ENCODE results near the gene ZNF549. TPM values are rescaled to one million over a fixed set of nuclear protein-coding genes. Genes with fewer than 3 reads are reported as not detected.

Gene ZNF549
- total and polyA plus RNA-seq, 2 of the 13 experiments (the other 11 are each of a cell fraction or from before 2014, with no cell fraction given) = 2.8 to 6.4 TPM

DNA sequence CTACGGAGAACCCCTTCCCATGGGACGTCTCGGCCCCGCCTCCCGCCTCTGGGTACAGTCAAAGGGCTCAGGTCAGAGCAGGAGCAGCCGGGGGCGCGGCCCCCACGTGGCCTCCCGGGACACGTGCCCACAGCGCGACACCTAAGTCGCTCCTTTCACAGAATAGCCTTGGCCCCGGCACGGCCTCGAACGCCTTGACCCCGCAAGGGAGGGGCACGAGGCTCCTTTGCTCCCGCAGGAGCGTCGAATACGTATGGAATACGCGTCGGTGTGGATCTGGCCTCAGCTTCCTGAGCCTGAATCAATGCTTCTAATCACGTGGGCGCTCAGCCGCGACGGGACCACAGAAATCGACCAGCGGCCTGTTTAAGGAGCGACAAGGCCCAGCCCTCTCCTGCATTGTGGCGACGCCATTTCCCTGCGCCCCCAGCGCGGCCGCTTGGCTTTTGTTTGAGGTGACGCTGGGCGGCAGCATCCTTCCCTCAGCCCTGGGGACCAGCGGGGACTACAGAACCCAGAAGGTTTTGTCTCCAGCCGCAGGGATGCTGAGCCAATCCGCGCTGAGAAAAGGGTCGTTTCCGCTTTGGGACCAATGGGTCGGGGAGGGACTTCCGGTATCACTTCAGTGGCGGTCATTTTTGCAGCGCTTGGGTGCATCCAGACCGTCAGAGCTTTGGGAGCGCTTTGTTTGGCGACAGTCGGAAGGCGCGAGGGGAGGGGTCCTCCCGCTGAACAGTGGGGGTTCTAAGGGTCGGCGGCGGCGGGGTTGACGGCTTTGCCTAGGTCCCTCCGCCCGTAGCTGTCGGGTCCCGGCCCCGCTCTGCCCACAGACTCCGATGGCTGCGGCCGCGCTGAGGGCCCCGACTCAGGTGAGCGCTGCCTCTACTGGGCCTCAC is 56.6 kb downstream of the ZNF549 start, which contains the start of gene ZIK1 (continued):
- 0 out of 2 replicates have a peak, but pooled peaks have one; percentile 17 for TF ChIP-seq TBX2 (CRISPR knock-in tag; IDR thresholded peaks at IDR 0.05; ENCODE audit: borderline replicate concordance)
- peak; percentile 89 for TF ChIP-seq SP2 (CRISPR knock-in tag; IDR thresholded peaks at IDR 0.05)
- 0 out of 2 replicates have a peak, but pooled peaks have one; percentile 35 for TF ChIP-seq IRF2 (CRISPR knock-in tag; IDR thresholded peaks at IDR 0.05)
- TF ChIP-seq MAX (IDR thresholded peaks at IDR 0.05) = peak; percentile 24; the same call in 1 of the 2 replicates
- no peak for TF ChIP-seq ZFP37 (CRISPR knock-in tag; IDR thresholded peaks at IDR 0.05; ENCODE audit: borderline replicate concordance)
- TF ChIP-seq ZNF354B (CRISPR knock-in tag; IDR thresholded peaks at IDR 0.05) = no peak
- no peak for TF ChIP-seq CBX5 (CRISPR knock-in tag; IDR thresholded peaks at IDR 0.05; ENCODE audit: borderline replicate concordance)
- no peak for TF ChIP-seq MED8 (CRISPR knock-in tag; IDR thresholded peaks at IDR 0.05; ENCODE audit: insufficient replicate concordance)
- TF ChIP-seq, protein P1, sequence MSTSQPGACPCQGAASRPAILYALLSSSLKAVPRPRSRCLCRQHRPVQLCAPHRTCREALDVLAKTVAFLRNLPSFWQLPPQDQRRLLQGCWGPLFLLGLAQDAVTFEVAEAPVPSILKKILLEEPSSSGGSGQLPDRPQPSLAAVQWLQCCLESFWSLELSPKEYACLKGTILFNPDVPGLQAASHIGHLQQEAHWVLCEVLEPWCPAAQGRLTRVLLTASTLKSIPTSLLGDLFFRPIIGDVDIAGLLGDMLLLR (CRISPR knock-in tag; IDR thresholded peaks at IDR 0.05) = no peak
- TF ChIP-seq ZNF556 (CRISPR knock-in tag; IDR thresholded peaks at IDR 0.05; ENCODE audit: borderline replicate concordance) = 0 out of 2 replicates have a peak, but pooled peaks have one; percentile 30
- peak; percentile 63 for TF ChIP-seq HOXA3 (CRISPR knock-in tag; IDR thresholded peaks at IDR 0.05)
- no peak for TF ChIP-seq POLR2AphosphoS2 (IDR thresholded peaks at IDR 0.05; ENCODE audit: low read depth, low read length)
- no peak for TF ChIP-seq ZNF557 (CRISPR knock-in tag; IDR thresholded peaks at IDR 0.05)
- TF ChIP-seq ZSCAN30 (CRISPR knock-in tag; IDR thresholded peaks at IDR 0.05) = no peak
- TF ChIP-seq HMG20A (CRISPR knock-in tag; IDR thresholded peaks at IDR 0.05; ENCODE audit: borderline replicate concordance) = no peak
- no peak for TF ChIP-seq ADNP (CRISPR knock-in tag; IDR thresholded peaks at IDR 0.05)
- TF ChIP-seq ZNF121 (CRISPR knock-in tag; IDR thresholded peaks at IDR 0.05) = no peak
- TF ChIP-seq ZNF543 (CRISPR knock-in tag; IDR thresholded peaks at IDR 0.05) = 0 out of 2 replicates have a peak, but pooled peaks have one; percentile 29
- 0 out of 2 replicates have a peak, but pooled peaks have one; percentile 44 for TF ChIP-seq ZNF558 (CRISPR knock-in tag; IDR thresholded peaks at IDR 0.05; ENCODE audit: borderline replicate concordance)
- TF ChIP-seq, protein P2, sequence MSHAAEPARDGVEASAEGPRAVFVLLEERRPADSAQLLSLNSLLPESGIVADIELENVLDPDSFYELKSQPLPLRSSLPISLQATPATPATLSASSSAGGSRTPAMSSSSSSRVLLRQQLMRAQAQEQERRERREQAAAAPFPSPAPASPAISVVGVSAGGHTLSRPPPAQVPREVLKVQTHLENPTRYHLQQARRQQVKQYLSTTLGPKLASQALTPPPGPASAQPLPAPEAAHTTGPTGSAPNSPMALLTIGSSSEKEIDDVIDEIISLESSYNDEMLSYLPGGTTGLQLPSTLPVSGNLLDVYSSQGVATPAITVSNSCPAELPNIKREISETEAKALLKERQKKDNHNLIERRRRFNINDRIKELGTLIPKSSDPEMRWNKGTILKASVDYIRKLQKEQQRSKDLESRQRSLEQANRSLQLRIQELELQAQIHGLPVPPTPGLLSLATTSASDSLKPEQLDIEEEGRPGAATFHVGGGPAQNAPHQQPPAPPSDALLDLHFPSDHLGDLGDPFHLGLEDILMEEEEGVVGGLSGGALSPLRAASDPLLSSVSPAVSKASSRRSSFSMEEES (CRISPR knock-in tag; IDR thresholded peaks at IDR 0.05) = no peak
- TF ChIP-seq ZNF263 (CRISPR knock-in tag; IDR thresholded peaks at IDR 0.05) = no peak
- no peak for TF ChIP-seq PCBP1 (IDR thresholded peaks at IDR 0.05; ENCODE audit: borderline replicate concordance, low read depth, low read length)
- TF ChIP-seq SCMH1 (CRISPR knock-in tag; IDR thresholded peaks at IDR 0.05; ENCODE audit: borderline replicate concordance) = no peak
- no peak for TF ChIP-seq TOPORS (CRISPR knock-in tag; IDR thresholded peaks at IDR 0.05)
- TF ChIP-seq TBL1XR1 (IDR thresholded peaks at IDR 0.05; ENCODE audit: borderline replicate concordance, low read length, partially characterized antibody) = no peak
- TF ChIP-seq ZFY (CRISPR knock-in tag; IDR thresholded peaks at IDR 0.05) = peak; percentile 62; the same call in 1 of the 2 replicates
- no peak for TF ChIP-seq ZNF414 (CRISPR knock-in tag; IDR thresholded peaks at IDR 0.05)
- no peak for TF ChIP-seq SUZ12 (IDR thresholded peaks at IDR 0.05; ENCODE audit: low read depth, low read length)
- no peak for TF ChIP-seq KDM6A (CRISPR knock-in tag; IDR thresholded peaks at IDR 0.05; ENCODE audit: low read depth)

Data from HepG2 (cell line).